GM19463 (cell line): Measurements from ENCODE around the gene MEN1.
"Not testable (repeated sequence)": the region's sequence is repeated elsewhere in the genome, so short reads cannot be mapped to it uniquely, and the experiment has no call there.

Experiments used
- ATAC-seq: cut with Tn5 transposase; IDR thresholded peaks from one replicate; pipeline ENCODE4 v1.9.1; 2021; ENCODE audit warnings: mild to moderate bottlenecking, moderate library complexity; ENCODE audit not compliant: unreplicated experiment

Gene MEN1

DNA sequence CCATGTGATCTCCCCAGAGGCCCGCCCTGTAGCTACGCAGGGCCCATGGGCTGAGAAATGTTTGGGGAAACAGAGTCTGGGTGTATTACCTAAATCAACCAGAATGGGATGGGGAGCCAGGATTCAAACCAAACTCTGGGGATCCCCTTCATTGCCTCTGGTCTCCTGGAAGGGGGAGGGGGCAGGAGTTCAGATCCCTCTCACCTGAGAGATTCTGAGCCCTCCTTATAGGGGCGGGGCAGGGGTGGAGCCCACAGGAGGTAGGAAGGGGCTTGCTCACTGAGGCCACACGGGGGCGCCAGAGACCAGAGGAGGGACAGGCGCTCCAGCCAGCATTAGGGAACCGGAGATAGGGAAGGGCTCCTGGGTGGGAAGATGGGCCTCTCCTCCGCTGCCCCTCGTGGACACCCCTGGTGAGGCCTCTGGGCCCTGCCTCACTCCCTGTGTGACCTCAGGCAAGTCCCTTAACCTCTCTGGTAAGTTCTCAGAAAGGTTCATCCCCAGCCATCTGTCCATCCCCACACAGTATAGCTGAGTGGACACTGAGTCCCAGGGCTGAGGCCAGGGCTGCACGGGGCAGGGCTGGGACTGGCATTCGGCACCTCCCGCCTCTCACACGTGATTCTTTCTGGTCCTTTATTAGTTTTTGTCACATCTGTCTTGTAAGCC lies 36.8 kb upstream of the MEN1 start:
- no peak for ATAC-seq

- ATAC-seq, result not testable (repeated sequence)
Observed at GRCh38 chr11:64845776-64846129, 35.4 kb upstream of the MEN1 start.

- no peak for ATAC-seq
Observed at GRCh38 chr11:64845129-64845775, 34.9 kb upstream of the MEN1 start.

DNA sequence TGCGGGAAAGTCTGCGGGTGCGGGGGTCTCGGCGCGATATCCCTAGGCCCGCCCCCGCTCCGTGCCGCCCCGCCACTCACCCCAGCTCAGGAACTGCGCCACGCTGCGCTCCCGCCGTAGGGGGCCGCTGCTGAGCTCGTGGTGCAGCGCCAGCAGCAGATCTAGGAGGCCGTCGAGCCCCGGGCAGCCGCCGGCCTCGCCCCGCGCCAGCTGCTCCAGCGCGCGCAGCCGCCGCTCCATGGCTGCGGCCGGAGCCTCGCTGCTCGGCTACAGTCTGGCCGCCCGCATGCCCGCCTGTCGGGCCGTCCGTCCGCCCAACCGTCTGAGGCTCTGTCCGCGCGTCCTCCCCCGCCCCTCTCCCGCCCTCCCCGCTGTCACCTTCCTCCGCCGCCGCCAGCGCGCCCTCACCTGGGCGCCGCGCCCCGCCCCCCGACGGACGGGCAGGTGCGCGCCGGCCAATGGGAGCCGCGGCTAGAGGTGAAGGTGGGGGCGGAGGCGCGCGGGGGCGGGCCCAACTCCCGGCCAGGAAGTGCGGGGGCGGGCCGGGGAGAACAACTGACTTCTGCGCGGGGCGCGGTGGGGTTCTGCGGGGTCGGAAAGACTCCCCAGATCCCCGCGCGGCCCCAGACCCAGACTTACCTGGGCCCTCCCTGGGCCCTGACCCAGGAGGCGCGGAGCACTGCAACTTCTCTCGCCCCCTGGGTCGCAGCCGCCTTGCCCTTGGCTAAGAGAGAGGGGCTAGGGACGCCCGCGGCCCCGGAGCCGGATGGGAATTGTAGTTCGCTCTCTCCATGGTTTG lies 34.2 kb upstream of the MEN1 start, which contains the start of gene CDC42BPG:
Gene CDC42BPG (minus strand): TSS at position 324 of the 799 bp plus-strand sequence. CDS start 84 bp downstream, at position 240.
- ATAC-seq, result peak; percentile 38

DNA sequence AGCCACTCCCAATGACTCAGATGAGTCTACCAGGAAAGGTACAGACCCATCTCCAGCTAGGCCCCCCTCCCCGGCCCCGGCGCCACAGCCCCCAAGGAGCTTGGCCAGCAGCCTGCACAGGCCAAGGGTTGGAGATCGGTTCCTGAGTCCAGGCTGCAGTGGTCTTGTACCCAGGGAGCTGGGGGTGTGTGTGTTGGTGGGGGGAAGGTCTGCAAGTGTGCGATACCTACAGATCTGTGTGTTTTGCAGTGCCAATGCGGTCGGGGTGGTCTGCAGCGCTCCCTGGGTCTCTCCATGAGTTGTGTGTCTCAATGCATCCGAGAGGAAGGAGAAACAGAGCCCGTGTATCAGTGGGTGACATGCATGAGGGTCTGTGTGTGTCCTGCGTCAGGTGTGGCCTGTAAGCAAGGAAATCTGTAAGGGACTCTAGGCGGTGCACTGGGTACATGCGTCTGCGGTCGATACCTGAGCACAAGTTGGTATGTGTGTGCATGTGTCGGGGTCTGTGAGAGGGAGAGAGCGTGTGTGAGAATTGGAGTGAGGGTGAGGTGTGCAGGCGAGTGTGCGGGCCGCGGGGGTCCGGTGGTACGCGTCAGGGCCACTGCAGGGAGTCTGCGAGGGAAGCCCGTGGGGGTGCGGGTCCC lies 33.5 kb upstream of the MEN1 start:
- ATAC-seq, result no peak

DNA sequence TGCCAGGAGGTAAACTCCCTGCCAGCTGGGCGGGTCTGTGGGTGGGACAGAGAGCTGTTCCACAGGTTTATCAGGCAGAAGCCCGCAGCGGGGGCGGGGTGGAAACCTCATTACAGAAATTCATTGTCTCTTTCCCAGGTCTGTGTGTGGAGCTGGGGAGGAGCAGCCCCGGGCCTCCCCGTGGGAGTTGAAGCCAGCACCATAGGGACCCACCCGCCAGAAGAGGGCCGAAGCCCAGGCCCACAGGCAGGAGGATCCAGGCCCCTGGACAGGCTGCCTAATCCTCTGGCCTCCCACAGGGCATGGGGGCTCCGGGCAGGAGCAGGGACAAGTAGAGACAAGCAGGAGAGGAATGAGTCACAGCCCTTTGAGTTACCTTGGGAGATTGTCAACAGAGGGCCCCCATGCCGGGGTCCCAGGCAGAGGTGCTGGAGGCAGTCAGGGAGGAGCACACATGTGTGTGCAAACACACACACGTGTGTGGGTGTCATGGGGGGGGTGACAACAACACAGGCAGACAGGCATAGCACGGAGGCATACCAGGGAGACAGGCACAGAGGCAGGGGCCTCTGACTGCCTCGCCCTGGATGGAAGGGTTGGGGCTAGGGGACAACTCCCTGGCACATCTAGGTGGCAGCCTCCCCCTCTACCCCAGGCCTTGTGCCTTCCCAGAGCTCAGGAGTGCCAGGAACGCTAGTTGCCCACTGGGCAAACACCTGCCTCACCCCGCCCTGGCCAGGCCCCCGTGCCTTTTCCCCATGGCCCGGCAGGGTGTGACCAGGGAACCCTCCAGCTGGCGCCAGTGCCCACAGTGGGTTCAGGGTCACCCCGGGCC lies 32.7 kb upstream of the MEN1 start:
- ATAC-seq, result no peak

- ATAC-seq, result no peak
Observed at GRCh38 chr11:64842366-64842759, 32.0 kb upstream of the MEN1 start.

GRCh38 chr11:64841592-64842365 lies 31.4 kb upstream of the MEN1 start:
- no peak for ATAC-seq

DNA sequence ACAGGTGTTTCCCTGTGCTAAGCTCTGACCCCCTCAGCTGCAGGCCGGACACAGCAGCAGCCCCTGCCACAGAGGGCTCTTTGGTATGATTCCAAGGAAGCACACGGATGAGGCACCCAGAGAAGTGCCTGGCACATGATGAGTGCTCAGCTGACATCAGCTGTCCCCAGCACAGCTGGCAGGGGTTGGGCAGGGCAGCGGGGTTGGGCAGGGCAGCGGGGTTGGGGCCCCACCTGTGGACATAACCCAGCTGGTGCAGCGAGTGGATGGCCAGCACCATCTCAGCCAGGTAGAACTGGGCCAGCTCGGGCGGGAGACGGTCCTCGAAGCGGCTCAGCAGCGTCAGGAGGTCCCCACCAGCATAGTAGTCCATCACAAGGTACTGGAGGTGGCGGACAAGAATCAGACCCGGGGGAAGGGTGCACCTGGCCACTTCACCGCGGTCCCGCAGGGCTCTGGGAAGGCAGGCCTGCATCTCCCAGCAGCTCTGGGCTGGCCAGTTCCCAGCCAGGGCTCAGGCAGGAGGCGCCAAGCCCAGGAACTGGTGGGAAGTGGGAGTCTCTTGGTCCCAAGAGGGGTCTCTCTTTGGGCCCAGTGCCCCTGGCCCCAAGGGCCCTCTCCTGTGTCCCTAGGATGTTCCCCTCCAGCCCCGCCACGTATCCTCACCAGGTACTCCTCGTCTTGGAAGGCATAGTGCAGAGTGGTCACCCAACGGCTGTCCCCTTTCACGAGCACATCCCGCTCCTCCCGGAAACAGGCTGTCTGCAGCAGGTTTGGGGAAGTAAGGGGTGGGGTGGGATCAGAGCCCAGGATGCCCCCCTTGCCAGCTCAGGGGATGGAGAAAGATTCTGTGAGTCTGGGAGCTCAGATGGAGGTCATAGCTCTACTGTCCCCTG lies 29.8 kb upstream of the MEN1 start:
- ATAC-seq, result no peak

DNA sequence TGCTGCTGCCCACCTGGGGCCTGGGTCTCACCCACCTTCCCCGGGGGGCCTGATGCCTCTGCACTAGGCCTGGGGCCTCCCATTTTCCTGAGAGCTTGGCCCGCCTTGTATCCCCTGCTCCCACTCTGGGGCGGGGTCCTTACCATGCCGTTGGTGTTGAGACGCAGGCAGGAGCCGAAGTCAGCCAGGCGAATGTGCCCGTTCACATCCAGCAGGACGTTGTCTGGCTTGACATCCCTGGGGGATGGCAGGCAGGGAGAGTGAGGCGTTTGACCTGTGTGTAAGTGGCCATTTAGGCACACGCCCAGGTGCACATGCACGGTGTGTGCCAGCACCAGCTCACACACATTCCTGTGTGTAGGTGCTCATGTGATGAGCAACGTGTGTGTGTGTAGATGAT lies 29.0 kb upstream of the MEN1 start:
- ATAC-seq, result no peak

GRCh38 chr11:64838600-64839334 lies 28.4 kb upstream of the MEN1 start:
- no peak for ATAC-seq

- no peak for ATAC-seq
Observed at GRCh38 chr11:64837887-64838351, 27.6 kb upstream of the MEN1 start.

GRCh38 chr11:64836448-64837072 lies 26.2 kb upstream of the MEN1 start:
- no peak for ATAC-seq

DNA sequence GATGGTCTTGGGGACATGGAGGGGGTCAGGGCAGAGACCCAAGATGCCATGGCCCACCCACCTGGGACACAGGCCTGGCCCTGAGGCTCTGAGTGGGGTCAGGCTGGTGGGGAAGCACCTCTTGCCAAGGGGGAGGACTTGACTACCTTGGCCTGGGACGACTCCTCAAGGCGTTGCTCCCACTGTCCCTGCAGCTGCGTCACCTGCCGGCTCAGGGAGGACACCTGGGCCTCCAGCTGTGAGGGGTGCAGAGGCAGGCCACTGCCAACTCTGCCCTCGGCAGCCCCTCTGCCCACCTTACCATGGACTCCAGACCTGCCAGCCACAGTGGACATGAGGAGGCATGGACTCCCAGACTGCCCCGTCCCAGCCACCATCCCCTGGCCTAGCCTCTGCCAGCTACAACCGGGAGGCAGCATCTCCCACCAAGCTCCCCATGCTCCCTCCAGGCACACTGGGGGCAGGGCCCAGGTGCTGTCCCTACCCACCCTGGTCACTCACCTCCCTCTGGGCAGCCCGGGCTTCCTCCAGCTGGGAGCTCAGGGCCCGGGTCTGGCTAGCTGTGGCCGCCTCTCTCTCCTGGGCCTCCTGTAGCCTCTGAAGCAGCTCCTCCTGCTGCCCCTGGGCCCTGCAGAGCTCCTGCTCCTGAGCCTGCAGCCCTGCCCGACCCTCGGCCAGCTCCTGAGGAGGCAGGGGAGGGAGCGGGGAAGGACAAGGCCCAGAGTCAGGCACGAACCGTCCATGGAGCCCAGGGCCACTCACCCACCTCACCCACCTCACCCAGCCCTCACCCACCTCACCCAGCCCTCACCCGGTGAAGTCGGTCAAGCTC lies 25.5 kb upstream of the MEN1 start:
- no peak for ATAC-seq

DNA sequence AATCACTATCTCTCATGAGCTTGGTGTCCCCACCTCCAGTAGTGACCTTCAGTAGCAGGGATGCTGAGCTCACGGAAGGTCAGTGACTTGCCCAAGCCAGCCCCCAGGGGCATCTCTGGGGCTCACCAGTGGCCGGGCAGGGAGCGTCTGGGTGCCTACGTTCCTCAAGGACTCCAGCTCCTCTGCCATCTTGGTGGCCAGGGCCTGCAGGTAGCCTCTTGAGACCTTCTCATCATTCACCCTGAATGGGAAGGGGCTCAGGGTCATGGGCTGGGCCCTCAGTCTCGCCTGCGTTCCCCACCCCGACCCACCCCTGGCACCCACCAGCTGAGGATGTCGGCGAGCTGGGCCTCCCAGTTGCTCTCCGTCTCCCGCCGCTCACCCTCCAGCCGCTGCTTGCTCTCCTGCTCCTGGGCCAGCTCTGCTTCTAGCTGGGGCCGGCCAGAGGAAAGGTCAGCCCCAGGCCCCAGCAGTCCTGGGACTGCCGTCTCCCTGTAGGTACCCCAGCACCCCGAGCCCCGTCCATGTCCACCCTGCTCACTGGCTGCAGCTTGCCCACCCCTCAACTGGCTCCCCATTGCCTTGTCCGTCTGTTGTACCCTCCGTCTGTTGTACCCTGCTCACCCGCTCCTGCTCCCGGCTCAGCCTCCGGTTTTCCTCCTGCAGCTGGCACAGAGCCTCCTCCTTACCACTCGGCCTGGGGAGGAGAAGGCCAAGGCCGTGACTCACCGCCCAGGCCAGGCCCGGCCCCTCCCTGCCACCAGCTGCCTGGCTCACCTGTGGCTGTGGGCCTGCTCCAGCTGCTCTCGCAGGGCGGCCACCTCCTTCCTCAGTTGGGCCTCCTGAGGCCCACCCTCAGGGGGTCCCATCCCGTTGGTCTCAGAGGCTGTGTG lies 24.6 kb upstream of the MEN1 start:
- ATAC-seq, result no peak
